GM18507 (cell line): ENCODE data around the gene LHB.
"Not testable (repeated sequence)": the region's sequence is repeated elsewhere in the genome, so short reads cannot be mapped to it uniquely, and the experiment has no call there.

ENCODE experiments used
- DNase-seq: peaks from one replicate; pipeline ENCODE4 v3.0.0; 2011; ENCODE audit warnings: low read depth; ENCODE audit not compliant: insufficient read length; ENCODE audit errors: extremely low spot score
- FAIRE-seq: peaks from 2 replicates; lab custom pipeline; 2011; peaks lifted over from hg19 to GRCh38; lab: Jason Lieb, UNC

The LHB gene

GRCh38 chr19:49039736-49040135 is 22.8 kb upstream of the LHB start:
- FAIRE-seq = not testable (repeated sequence)

GRCh38 chr19:49038557-49039276 is 21.8 kb upstream of the LHB start:
- not testable (repeated sequence) for FAIRE-seq, DNase-seq

More at GRCh38 chr19:49039736-49040135, 22.8 kb upstream of the LHB start:
- DNase-seq = not testable (repeated sequence)

- DNase-seq, FAIRE-seq: not testable (repeated sequence)
Measured at GRCh38 chr19:49038111-49038510, 21.2 kb upstream of the LHB start.

GRCh38 chr19:49036815-49037214 is 19.9 kb upstream of the LHB start, which contains the start of gene CGB1:
CGB1 (minus strand) TSS chr19:49036895; CDS start chr19:49036711, 184 bp downstream.
- FAIRE-seq, DNase-seq: not testable (repeated sequence)

GRCh38 chr19:49031642-49032301 is 14.9 kb upstream of the LHB start, which contains the start of gene CGB2:
CGB2 (plus strand) TSS chr19:49031890; CDS start chr19:49032096, 206 bp downstream.
- FAIRE-seq, DNase-seq: not testable (repeated sequence)

GRCh38 chr19:49030323-49030722 is 13.4 kb upstream of the LHB start:
- not testable (repeated sequence) for DNase-seq, FAIRE-seq

GRCh38 chr19:49029749-49030148 is 12.9 kb upstream of the LHB start:
- FAIRE-seq, DNase-seq: not testable (repeated sequence)

GRCh38 chr19:49028686-49029085 is 11.8 kb upstream of the LHB start:
- not testable (repeated sequence) for FAIRE-seq, DNase-seq

- FAIRE-seq, DNase-seq: not testable (repeated sequence)
Measured at GRCh38 chr19:49025599-49025998, 8.7 kb upstream of the LHB start.

GRCh38 chr19:49025088-49025487 is 8.2 kb upstream of the LHB start:
- FAIRE-seq, DNase-seq: not testable (repeated sequence)

GRCh38 chr19:49024233-49024632 is 7.3 kb upstream of the LHB start, which contains the start of gene CGB3:
CGB3 (minus strand) TSS chr19:49024333; CDS start chr19:49023971, 362 bp downstream.
- not testable (repeated sequence) for DNase-seq, FAIRE-seq

- DNase-seq = no peak
- FAIRE-seq = no peak
Measured at GRCh38 chr19:49022116-49022515, 5.2 kb upstream of the LHB start.

GRCh38 chr19:49020931-49021895 is 4.3 kb upstream of the LHB start:
- no peak for FAIRE-seq
- no peak for DNase-seq

- no peak for FAIRE-seq
- no peak for DNase-seq
Measured at GRCh38 chr19:49020342-49020741, 3.5 kb upstream of the LHB start.

- DNase-seq (no peak), FAIRE-seq (peak; percentile 55)
Measured at GRCh38 chr19:49019242-49019932, 2.5 kb upstream of the LHB start.

- DNase-seq = not testable (repeated sequence)
- peak; percentile 38 for FAIRE-seq
Measured at GRCh38 chr19:49018388-49019241, 1.7 kb upstream of the LHB start.

- no peak for DNase-seq
- FAIRE-seq = no peak
Measured at GRCh38 chr19:49017666-49018351, 918 bp upstream of the LHB start.
